HepG2 (cell line): ENCODE measurements around the gene DLG4. TPM values are rescaled to one million over a fixed set of nuclear protein-coding genes. Genes with fewer than 3 reads are reported as not detected.

Experiments used
- ATRX ChIP-seq: sonication (generic); formaldehyde crosslinking; IDR thresholded peaks from 2 replicates; pipeline ENCODE4 v1.4.0; 2020; ENCODE audit warnings: missing genetic modification reagents, borderline replicate concordance
- KLF15 ChIP-seq: sonication (generic); formaldehyde crosslinking; IDR thresholded peaks from 2 replicates; pipeline ENCODE4 v1.8.1; 2023; ENCODE audit warnings: borderline replicate concordance, mild to moderate bottlenecking, inconsistent platforms, missing genetic modification reagents, mixed read lengths
- SOX5 ChIP-seq: IDR thresholded peaks from 2 replicates; pipeline ENCODE4 v1.6.1; 2016; ENCODE audit warnings: borderline replicate concordance
- U2AF1 ChIP-seq: fragments of 200-400 bp; formaldehyde crosslinking; optimal IDR thresholded peaks from 2 replicates; pipeline ENCODE3; 2017; ENCODE audit warnings: mild to moderate bottlenecking, low read depth, low read length
- ZNF234 ChIP-seq: sonication (generic); formaldehyde crosslinking; conservative IDR thresholded peaks from 2 replicates; pipeline ENCODE4 v1.5.1; 2020; ENCODE audit warnings: mild to moderate bottlenecking, missing genetic modification reagents
- ZNF296 ChIP-seq: sonication (generic); formaldehyde crosslinking; conservative IDR thresholded peaks from 2 replicates; pipeline ENCODE4 v1.5.0; 2020; ENCODE audit warnings: mild to moderate bottlenecking, missing genetic modification reagents
- ZSCAN20 ChIP-seq: sonication (generic); formaldehyde crosslinking; IDR thresholded peaks from 2 replicates; pipeline ENCODE4 v1.4.0; 2020; ENCODE audit warnings: missing genetic modification reagents, mild to moderate bottlenecking, borderline replicate concordance
- polyA plus RNA-seq, 8 experiments: library from polyadenylated mRNA; depleted of rRNA in 3 of 8; stranded (reverse) in 7 of 8; unstranded in 1 of 8; fragments of >200 nt; fragmentation: Illumina TruSeq in 4 of 8; extraction: Trizol in 4 of 8; gene quantifications; 2 replicates each; pipeline versions ENCODE4 v1.2.1 to v1.2.3, GENCODE V29; 2011 to 2016; ENCODE audit warnings: low read depth in 4 of 8, missing spikeins in 1 of 8, mixed read lengths in 1 of 8; ENCODE audit not compliant: insufficient read depth in 1 of 8
- total RNA-seq, 5 experiments: library from RNA; depleted of rRNA; stranded (reverse); fragments of >200 nt; fragmentation: Illumina TruSeq; extraction: Trizol; gene quantifications; 2 replicates each; pipeline ENCODE4 v1.2.3, GENCODE V29; 2016; ENCODE audit warnings: low read depth in 1 of 5
- TF ChIP-seq, protein P1 (sequence below): sonication (generic); formaldehyde crosslinking; IDR thresholded peaks from 2 replicates; pipeline ENCODE4 v1.5.1; 2020; ENCODE audit warnings: mild to moderate bottlenecking, moderate library complexity, missing genetic modification reagents
- TF ChIP-seq, protein P2 (sequence below): sonication (generic); formaldehyde crosslinking; IDR thresholded peaks from 2 replicates; pipeline ENCODE4 v1.4.0; 2020; ENCODE audit warnings: missing genetic modification reagents
- TF ChIP-seq, protein P3 (sequence below): IDR thresholded peaks from 2 replicates; pipeline ENCODE4 v1.6.1; 2016; ENCODE audit warnings: missing biosample characterization, missing genetic modification reagents, low read depth
- TF ChIP-seq, protein P4 (sequence below): sonication (generic); formaldehyde crosslinking; IDR thresholded peaks from 2 replicates; pipeline ENCODE4 v1.4.0; 2020; ENCODE audit warnings: missing genetic modification reagents
- TF ChIP-seq, protein P5 (sequence below): sonication (generic); formaldehyde crosslinking; IDR thresholded peaks from 2 replicates; pipeline ENCODE4 v1.8.1; 2023; ENCODE audit warnings: mild to moderate bottlenecking, missing genetic modification reagents

DLG4 gene
- total and polyA plus RNA-seq, 2 of the 13 experiments (the other 11 are each of a cell fraction or from before 2014, with no cell fraction given) = 0.71 to 4.3 TPM

DNA sequence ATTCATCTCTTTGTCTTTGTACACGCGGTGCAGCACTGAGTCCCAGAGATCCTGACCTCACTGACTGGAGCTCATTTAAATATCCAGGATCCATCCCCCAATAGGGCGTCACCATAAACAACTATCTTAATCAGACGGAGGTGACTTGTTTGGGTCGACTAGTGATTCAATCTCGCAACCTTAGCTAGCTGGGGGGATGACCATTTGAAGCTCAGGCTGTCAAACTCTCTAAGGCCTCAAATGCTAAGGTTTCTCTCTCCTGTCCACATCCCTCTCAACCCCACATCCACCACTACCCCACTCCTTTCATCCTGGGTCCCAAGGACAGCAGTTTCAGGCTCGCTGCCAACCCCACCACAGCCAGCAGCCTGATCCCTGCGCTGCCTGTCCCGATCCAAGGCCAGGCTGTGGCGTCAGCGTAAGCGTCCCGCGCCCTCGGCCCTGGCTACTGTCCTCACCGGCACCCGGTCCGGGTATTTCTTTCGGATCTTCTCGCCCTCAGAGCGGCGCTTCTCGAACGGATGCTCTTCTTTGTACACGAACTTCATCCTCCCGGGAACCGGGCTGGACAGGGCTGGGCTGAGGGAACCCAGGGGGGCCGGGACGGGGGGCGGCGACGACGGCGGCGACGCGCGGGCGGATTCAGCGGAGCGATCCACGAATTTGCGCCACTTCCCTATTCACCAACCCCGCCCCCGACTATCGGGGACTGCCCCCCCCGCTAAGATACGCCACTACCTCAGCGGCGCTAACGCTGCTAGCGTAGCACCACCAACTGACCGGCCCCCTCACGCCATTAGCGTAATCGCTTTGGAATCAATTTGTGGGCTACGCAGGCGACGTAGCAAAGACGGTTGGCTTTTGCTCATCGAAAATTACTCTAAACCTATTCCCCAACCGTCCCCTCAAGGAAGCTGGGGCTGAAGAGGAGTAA lies 22.4 kb upstream of the DLG4 start, which contains the start of gene GABARAP (continued):
- TF ChIP-seq ATRX = no peak
- TF ChIP-seq SOX5 (CRISPR knock-in tag) = peak; percentile 6; the same call in 1 of the 2 replicates
- TF ChIP-seq, protein P1, sequence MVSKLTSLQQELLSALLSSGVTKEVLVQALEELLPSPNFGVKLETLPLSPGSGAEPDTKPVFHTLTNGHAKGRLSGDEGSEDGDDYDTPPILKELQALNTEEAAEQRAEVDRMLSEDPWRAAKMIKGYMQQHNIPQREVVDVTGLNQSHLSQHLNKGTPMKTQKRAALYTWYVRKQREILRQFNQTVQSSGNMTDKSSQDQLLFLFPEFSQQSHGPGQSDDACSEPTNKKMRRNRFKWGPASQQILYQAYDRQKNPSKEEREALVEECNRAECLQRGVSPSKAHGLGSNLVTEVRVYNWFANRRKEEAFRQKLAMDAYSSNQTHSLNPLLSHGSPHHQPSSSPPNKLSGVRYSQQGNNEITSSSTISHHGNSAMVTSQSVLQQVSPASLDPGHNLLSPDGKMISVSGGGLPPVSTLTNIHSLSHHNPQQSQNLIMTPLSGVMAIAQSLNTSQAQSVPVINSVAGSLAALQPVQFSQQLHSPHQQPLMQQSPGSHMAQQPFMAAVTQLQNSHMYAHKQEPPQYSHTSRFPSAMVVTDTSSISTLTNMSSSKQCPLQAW (CRISPR knock-in tag) = peak; percentile 61; the same call in 1 of the 2 replicates
- TF ChIP-seq ZSCAN20 (CRISPR knock-in tag) = no peak
- peak; percentile 21; the same call in 1 of the 2 replicates for TF ChIP-seq KLF15 (CRISPR knock-in tag)
- TF ChIP-seq, protein P2, sequence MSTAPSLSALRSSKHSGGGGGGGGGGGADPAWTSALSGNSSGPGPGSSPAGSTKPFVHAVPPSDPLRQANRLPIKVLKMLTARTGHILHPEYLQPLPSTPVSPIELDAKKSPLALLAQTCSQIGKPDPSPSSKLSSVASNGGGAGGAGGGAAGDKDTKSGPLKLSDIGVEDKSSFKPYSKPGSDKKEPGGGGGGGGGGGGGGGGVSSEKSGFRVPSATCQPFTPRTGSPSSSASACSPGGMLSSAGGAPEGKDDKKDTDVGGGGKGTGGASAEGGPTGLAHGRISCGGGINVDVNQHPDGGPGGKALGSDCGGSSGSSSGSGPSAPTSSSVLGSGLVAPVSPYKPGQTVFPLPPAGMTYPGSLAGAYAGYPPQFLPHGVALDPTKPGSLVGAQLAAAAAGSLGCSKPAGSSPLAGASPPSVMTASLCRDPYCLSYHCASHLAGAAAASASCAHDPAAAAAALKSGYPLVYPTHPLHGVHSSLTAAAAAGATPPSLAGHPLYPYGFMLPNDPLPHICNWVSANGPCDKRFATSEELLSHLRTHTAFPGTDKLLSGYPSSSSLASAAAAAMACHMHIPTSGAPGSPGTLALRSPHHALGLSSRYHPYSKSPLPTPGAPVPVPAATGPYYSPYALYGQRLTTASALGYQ (CRISPR knock-in tag) = no peak
- TF ChIP-seq ZNF234 (CRISPR knock-in tag) = no peak
- TF ChIP-seq, protein P3, sequence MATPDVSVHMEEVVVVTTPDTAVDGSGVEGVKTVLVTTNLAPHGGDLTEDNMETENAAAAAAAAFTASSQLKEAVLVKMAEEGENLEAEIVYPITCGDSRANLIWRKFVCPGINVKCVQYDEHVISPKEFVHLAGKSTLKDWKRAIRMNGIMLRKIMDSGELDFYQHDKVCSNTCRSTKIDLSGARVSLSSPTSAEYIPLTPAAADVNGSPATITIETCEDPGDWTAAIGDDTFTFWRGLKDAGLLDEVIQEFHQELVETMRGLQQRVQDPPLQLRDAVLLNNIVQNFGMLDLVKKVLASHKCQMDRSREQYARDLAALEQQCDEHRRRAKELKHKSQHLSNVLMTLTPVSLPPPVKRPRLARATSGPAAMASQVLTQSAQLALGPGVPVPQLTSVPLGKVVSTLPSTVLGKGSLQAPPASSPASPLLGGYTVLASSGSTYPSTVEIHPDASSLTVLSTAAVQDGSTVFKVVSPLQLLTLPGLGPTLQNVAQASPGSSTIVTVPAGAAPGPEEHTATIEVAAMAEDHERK = 0 out of 2 replicates have a peak, but pooled peaks have one; percentile 46
- TF ChIP-seq, protein P4, sequence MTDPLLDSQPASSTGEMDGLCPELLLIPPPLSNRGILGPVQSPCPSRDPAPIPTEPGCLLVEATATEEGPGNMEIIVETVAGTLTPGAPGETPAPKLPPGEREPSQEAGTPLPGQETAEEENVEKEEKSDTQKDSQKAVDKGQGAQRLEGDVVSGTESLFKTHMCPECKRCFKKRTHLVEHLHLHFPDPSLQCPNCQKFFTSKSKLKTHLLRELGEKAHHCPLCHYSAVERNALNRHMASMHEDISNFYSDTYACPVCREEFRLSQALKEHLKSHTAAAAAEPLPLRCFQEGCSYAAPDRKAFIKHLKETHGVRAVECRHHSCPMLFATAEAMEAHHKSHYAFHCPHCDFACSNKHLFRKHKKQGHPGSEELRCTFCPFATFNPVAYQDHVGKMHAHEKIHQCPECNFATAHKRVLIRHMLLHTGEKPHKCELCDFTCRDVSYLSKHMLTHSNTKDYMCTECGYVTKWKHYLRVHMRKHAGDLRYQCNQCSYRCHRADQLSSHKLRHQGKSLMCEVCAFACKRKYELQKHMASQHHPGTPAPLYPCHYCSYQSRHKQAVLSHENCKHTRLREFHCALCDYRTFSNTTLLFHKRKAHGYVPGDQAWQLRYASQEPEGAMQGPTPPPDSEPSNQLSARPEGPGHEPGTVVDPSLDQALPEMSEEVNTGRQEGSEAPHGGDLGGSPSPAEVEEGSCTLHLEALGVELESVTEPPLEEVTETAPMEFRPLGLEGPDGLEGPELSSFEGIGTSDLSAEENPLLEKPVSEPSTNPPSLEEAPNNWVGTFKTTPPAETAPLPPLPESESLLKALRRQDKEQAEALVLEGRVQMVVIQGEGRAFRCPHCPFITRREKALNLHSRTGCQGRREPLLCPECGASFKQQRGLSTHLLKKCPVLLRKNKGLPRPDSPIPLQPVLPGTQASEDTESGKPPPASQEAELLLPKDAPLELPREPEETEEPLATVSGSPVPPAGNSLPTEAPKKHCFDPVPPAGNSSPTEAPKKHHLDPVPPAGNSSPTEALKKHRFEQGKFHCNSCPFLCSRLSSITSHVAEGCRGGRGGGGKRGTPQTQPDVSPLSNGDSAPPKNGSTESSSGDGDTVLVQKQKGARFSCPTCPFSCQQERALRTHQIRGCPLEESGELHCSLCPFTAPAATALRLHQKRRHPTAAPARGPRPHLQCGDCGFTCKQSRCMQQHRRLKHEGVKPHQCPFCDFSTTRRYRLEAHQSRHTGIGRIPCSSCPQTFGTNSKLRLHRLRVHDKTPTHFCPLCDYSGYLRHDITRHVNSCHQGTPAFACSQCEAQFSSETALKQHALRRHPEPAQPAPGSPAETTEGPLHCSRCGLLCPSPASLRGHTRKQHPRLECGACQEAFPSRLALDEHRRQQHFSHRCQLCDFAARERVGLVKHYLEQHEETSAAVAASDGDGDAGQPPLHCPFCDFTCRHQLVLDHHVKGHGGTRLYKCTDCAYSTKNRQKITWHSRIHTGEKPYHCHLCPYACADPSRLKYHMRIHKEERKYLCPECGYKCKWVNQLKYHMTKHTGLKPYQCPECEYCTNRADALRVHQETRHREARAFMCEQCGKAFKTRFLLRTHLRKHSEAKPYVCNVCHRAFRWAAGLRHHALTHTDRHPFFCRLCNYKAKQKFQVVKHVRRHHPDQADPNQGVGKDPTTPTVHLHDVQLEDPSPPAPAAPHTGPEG (CRISPR knock-in tag) = no peak
- TF ChIP-seq, protein P5, sequence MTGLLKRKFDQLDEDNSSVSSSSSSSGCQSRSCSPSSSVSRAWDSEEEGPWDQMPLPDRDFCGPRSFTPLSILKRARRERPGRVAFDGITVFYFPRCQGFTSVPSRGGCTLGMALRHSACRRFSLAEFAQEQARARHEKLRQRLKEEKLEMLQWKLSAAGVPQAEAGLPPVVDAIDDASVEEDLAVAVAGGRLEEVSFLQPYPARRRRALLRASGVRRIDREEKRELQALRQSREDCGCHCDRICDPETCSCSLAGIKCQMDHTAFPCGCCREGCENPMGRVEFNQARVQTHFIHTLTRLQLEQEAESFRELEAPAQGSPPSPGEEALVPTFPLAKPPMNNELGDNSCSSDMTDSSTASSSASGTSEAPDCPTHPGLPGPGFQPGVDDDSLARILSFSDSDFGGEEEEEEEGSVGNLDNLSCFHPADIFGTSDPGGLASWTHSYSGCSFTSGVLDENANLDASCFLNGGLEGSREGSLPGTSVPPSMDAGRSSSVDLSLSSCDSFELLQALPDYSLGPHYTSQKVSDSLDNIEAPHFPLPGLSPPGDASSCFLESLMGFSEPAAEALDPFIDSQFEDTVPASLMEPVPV (CRISPR knock-in tag) = peak; percentile 10; the same call in 1 of the 2 replicates
- no peak for TF ChIP-seq ZNF296
- no peak for TF ChIP-seq U2AF1
